NB4 (cell line): ENCODE results near the gene MEG3.

ENCODE experiments used
- MYC ChIP-seq: IDR thresholded peaks from 2 replicates; pipeline ENCODE4 v1.6.1; 2011; ENCODE audit warnings: low read depth, low read length
- POLR2A ChIP-seq: IDR thresholded peaks from 2 replicates; pipeline ENCODE4 v1.6.1; 2011; ENCODE audit warnings: mild to moderate bottlenecking; ENCODE audit not compliant: insufficient read length; ENCODE audit errors: extremely low read depth
- TF ChIP-seq, protein P1 (sequence below): IDR thresholded peaks from one replicate; pipeline ENCODE4 v1.5.1; 2012; ENCODE audit warnings: low read depth, low read length
- TF ChIP-seq, protein P2 (sequence below): IDR thresholded peaks from 2 replicates; pipeline ENCODE4 v1.6.1; 2011; ENCODE audit warnings: low read depth, low read length

DNA sequence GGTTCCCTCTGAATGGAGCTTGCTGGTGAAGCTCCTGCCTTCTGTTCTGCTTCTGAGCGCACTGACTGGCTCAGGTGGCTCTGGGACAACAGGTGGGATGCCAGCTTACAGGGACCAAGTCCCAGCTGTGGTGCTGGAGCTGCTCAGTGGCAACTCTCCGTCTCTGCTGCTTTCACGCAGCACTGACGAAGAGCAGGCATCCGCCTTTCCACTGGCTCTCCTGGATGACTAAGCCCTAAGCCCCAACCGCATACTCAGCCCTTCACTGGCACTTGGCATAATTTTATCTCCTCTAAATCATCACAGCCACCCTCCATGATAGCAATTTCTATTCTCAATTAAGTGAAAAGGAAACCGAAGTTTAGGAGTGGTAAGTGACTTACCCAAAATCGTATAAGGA is 81.3 kb downstream of the MEG3 start:
- TF ChIP-seq POLR2A (no peak), MYC (no peak)
- TF ChIP-seq, protein P1, sequence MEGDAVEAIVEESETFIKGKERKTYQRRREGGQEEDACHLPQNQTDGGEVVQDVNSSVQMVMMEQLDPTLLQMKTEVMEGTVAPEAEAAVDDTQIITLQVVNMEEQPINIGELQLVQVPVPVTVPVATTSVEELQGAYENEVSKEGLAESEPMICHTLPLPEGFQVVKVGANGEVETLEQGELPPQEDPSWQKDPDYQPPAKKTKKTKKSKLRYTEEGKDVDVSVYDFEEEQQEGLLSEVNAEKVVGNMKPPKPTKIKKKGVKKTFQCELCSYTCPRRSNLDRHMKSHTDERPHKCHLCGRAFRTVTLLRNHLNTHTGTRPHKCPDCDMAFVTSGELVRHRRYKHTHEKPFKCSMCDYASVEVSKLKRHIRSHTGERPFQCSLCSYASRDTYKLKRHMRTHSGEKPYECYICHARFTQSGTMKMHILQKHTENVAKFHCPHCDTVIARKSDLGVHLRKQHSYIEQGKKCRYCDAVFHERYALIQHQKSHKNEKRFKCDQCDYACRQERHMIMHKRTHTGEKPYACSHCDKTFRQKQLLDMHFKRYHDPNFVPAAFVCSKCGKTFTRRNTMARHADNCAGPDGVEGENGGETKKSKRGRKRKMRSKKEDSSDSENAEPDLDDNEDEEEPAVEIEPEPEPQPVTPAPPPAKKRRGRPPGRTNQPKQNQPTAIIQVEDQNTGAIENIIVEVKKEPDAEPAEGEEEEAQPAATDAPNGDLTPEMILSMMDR, result no peak
- TF ChIP-seq, protein P2, sequence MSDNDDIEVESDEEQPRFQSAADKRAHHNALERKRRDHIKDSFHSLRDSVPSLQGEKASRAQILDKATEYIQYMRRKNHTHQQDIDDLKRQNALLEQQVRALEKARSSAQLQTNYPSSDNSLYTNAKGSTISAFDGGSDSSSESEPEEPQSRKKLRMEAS, result no peak
